Measurements from ENCODE around the gene CSH1.
"Not testable (repeated sequence)": the region's sequence is repeated elsewhere in the genome, so short reads cannot be mapped to it uniquely, and the experiment has no call there.

CSH1 gene

GRCh38 chr17:63898899-63899798 lies 2.8 kb upstream of the CSH1 start:
- peak; percentile 61 for DNase-seq

GRCh38 chr17:63894821-63895220 lies 1.6 kb downstream of the CSH1 start:
- DNase-seq, result not testable (repeated sequence)

DNA sequence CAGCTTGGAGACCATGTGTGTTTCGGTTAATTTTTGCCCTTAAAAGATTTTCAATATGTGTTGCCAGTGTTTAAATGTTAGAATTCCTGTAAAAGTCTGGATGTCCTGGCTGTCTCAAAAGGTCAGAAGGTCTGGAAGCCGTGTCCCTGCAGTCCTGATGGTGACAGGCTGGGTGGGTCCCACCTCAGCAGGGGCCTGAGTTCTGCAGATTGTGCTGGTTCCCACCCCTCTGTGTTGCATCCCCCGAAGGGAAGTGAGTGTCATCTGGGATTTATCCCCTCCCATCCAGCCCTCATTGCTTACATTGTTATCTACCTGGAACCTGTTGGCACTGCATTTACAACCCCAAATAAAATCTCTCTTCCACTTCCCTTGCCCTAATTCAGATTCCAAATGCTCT lies 2.4 kb downstream of the CSH1 start:
- not testable (repeated sequence) for DNase-seq

DNA sequence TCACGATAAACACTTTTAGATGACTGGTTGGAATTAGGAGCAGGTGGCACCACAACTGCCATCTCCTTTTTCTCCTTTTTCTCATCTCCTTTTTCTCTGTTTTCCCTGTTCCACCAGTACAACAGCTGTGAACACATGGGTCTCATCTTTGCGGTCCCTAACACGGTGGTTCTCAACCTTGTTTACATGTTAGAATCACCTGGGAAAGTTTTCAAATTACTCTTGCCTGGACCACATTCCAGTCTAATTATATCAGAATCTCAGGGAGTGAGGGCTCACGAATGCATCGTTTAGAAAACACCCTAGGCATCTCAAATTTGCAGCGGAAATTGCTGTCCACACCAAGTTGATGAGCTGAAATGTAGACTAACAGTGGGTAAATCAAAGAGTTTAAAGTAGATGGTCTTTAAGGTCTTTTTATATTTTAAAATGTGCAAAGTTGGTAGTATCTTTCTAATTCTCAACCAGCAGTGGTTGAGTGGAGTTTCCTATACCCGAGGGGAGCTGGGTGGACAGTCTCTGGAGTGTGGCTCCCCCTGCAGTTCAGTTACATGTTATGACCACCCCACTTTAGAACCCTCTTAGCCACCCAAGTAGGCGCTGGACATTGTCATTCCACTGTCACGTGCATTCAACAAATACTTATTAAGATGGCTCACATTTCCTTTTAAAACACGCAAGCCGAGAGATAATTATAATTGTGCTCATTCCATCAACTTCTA lies 3.9 kb downstream of the CSH1 start:
- DNase-seq, result not testable (repeated sequence)

DNA sequence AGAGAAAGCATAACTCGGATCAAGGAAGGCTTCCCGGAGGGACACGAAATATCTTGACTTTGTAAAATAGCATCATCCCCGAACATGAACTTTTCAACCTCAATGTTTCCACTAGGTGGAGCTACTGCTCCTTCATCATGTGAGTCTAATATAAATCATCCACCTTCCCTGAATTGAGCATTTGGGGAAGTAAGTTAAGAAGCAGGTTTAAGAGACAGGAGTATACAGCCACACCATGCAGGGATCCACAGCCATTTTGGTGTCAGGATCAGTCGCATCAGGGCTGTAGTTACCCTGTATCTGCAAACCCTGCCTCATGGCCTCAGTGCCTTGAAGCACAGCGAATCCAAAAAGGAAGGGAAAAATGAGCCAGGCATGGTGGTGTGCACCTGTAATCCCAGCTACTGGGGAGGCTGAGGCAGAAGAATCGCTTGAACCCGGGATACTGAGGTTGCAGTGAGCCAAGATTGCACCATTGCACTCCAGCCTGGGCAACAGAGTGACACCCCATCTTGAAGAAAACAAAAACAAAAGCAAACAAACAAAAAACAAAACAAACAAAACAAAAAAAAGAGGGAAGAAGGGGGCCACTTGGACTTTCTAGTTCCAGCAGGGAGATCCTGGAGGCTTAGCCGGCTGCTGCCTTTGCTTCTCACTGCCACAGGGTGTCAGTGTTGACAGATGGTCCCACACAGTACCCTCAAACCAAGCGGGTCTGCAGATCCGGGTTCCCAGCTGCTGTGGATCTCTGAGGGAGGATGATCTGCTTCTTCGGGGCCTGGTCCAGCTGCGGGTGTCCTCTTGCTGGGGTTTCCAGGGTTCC lies 7.1 kb downstream of the CSH1 start:
- peak; percentile 22 for DNase-seq

GRCh38 chr17:63885119-63885518 lies 11.3 kb downstream of the CSH1 start:
- not testable (repeated sequence) for DNase-seq

DNA sequence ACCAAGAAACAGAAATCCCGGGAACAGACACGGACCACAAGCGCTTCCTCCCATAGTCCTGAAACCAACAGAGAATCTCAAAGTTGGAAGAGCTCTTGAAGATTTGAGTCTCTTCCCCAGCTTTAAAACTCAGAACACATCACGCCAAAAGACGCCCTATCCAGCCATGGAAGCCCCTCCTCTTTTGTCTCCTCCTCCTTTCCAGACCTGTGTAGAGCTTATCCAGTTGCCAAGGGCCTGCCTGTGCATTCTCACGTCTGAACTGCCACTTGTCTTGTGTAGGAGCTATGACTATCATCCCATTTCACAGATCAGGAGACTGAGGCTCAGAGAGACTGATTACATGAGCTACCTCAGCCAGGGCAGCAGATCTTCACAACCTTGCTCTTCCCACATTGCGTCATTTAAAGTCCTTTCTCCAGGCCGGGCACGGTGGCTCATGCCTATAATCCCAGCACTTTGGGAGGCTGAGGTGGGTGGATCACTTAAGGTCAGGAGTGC lies 13.7 kb downstream of the CSH1 start:
- not testable (repeated sequence) for DNase-seq

GRCh38 chr17:63881935-63882601 lies 14.3 kb downstream of the CSH1 start, which contains the start of gene GH2:
Gene GH2 (minus strand): TSS chr17:63881944. CDS start chr17:63881801, 143 bp downstream.
- peak; percentile 74 for DNase-seq

DNA sequence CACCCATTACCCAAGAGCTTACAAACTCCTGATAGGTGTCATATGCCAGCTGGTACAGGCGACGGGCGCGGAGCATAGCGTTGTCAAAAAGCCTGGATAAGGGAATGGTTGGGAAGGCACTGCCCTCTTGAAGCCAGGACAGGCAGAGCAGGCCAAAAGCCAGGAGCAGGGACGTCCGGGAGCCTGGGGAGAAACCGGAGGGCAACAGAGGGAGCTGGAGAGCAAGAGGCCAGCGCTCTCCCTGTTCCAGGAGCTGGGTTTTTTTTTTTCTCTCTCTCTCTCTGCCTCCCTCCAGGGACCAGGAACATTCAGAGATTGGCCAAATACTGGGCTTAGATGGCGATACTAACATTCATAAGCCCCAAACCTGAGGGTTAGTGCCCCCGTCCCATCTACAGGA lies 15.0 kb downstream of the CSH1 start:
- DNase-seq, result not testable (repeated sequence)

DNA sequence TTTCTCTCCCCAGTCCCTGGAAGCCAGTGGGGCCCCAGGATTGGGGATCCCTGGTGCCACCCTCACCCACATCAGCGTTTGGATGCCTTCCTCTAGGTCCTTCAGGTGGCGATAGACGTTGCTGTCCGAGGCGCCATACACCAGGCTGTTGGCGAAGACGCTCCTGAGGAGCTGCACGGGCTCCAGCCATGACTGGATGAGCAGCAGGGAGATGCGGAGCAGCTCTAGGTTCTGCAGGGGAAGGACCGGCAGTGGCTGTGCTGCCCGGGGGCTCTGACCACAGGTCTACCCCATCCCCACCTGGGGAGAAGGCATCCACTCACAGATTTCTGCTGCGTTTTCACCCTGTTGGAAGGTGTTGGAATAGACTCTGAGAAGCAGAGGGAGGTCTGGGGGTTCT lies 15.7 kb downstream of the CSH1 start:
- no peak for DNase-seq

- DNase-seq, result not testable (repeated sequence)
These were observed 18.0 kb downstream of the CSH1 start for GRCh38 chr17:63878413-63878812.

DNA sequence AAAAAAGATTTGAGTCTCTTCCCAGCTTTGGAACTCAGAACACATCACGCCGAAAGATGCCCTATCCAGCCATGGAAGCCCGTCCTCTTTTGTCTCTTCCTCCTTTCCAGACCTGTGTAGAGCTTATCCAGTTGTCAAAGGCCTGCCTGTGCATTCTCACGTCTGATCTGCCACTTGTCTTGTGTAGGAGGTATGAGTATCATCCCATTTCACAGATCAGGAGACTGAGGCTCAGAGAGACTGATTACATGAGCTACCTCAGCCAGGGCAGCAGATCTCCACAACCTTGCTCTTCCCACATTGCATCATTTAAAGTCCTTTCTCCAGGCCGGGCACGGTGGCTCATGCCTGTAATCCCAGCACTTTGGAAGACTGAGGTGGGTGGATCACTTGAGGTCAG lies 21.7 kb downstream of the CSH1 start:
- not testable (repeated sequence) for DNase-seq

GRCh38 chr17:63874061-63874626 lies 22.2 kb downstream of the CSH1 start:
- not testable (repeated sequence) for DNase-seq

- DNase-seq, result not testable (repeated sequence)
These were observed 22.8 kb downstream of the CSH1 start, which contains the start of gene CSH2 for GRCh38 chr17:63873577-63873976. Gene CSH2 (minus strand): TSS chr17:63873677. CDS start chr17:63873614, 63 bp downstream.

DNA sequence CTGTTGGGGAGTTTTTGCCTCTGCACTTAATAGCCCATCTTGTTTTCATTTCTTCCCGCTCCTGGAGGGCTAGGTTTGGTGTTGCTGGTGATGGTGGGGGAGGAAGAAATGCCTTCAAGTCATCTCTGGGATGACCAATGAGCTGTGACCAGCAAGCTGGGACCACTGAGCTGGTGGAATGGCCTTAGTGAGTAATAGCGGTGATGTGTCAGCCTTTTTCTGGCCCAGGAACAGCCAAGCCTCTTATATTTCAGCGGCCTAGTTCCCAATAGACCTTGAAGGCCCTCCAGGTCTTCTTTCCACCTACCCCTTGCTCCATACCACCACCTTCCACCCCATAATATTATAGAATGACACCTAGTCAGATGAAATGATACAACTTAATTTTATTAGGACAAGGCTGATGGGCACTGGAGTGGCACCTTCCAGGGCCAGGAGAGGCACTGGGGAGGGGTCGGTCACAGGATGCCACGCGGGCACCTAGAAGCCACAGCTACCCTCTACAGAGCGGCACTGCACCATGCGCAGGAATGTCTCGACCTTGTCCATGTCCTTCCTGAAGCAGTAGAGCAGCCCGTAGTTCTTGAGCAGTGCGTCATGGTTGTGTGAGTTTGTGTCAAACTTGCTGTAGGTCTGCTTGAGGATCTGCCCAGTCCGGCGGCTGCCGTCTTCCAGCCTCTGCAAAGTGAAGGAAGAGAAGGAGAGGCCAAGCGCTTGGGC lies 24.6 kb downstream of the CSH1 start:
- DNase-seq, result not testable (repeated sequence)

- DNase-seq, result not testable (repeated sequence)
These were observed 26.1 kb downstream of the CSH1 start for GRCh38 chr17:63870292-63870665.

GRCh38 chr17:63869491-63870291 lies 26.7 kb downstream of the CSH1 start:
- not testable (repeated sequence) for DNase-seq

- not testable (repeated sequence) for DNase-seq
These were observed 29.7 kb downstream of the CSH1 start for GRCh38 chr17:63866625-63867024.

DNA sequence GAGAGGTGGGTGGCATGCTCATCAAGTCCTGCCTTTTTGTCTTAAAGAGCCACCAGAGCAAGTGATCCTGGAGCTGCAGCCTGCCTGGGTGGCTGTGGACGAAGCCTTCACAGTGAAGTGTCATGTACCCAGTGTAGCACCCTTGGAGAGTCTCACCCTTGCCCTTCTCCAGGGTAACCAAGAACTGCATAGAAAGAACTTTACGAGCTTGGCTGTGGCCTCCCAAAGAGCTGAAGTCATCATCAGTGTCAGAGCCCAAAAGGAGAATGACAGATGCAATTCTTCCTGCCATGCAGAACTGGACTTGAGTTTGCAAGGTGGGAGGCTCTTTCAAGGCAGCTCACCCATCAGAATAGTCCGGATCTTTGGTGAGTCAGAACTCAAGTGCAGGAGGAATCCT lies 37.1 kb downstream of the CSH1 start:
- DNase-seq, result no peak

DNA sequence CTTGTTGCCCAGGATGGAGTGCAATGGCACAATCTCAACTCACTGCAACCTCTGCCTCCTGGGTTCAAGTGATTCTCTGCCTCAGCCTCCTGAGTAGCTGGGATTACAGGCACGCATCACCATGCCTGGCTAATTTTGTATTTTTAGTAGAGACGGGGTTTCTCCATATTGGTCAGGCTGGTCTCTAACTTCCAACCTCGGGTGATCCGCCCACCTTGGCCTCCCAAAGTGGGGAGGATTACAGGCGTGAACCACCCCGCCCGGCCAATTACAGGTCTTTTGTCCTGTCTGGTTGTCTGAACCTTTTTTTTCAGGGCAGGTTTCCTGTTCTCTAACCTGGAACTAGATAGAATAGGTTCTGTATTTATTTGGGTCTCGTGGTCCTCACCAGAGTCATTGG lies 39.9 kb downstream of the CSH1 start:
- DNase-seq, result not testable (repeated sequence)
